ENCODE data around the gene FSD1.

DNA sequence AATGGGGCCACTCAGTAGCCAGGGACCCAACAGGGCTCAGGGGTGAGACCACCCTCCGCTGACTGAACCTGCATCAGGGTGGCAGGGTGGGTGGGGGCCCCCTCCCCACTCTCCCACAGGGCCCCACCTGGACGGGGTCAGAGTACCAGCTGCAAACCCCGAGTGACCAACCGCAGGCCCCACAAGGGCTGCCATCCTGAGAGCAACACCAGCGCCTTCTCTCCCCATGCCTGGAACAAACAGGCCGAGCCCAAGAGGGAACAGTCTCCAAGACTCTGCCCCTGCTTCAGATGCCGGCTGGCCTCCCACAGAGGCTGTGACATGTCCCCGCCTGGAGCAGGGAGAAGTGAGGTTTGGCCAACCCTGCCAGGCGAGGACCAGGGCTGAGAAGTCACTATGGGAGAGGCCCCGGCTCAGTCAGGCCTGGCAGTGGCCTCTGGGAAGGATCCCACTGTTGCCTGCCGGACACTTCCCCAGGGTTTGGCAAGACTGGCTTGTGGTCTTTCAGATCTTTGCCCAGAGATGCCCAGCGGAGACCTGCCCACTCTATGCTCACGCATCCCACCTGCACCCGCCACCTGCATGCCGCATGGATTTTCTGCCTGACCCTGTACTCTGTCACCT is 66.1 kb downstream of the FSD1 start:
- TF ChIP-seq, protein P1, sequence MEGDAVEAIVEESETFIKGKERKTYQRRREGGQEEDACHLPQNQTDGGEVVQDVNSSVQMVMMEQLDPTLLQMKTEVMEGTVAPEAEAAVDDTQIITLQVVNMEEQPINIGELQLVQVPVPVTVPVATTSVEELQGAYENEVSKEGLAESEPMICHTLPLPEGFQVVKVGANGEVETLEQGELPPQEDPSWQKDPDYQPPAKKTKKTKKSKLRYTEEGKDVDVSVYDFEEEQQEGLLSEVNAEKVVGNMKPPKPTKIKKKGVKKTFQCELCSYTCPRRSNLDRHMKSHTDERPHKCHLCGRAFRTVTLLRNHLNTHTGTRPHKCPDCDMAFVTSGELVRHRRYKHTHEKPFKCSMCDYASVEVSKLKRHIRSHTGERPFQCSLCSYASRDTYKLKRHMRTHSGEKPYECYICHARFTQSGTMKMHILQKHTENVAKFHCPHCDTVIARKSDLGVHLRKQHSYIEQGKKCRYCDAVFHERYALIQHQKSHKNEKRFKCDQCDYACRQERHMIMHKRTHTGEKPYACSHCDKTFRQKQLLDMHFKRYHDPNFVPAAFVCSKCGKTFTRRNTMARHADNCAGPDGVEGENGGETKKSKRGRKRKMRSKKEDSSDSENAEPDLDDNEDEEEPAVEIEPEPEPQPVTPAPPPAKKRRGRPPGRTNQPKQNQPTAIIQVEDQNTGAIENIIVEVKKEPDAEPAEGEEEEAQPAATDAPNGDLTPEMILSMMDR (IDR thresholded peaks at IDR 0.05) = no peak
- TF ChIP-seq POLR2A (IDR thresholded peaks at IDR 0.05) = no peak

Measured in right lobe of liver (tissue), 4 donors.